Liver (tissue), 9 donors: ENCODE results near the gene LEMD2. TPM values are rescaled to one million over a fixed set of nuclear protein-coding genes. Genes with fewer than 3 reads are reported as not detected.
"Not testable (repeated sequence)": the region's sequence is repeated elsewhere in the genome, so short reads cannot be mapped to it uniquely, and the experiment has no call there.

ENCODE experiments used
- DNase-seq: peaks from one replicate; pipeline ENCODE4 v3.0.0-alpha.2; 2017; ENCODE audit warnings: low spot score
- H3K27ac ChIP-seq, 2 donors: one replicate each; pipeline ENCODE4 v1.7.0; 2013; ENCODE audit warnings: inconsistent platforms in 2 of 2, low read length in 2 of 2, control low read depth in 1 of 2, low read depth in 1 of 2, mild to moderate bottlenecking in 1 of 2
- H3K27me3 ChIP-seq, 4 donors: one replicate each; pipeline versions ENCODE4 v1.6.1 to v1.7.0; 2013; ENCODE audit warnings: low read length in 3 of 4, inconsistent platforms in 1 of 4, mild to moderate bottlenecking in 1 of 4, moderate library complexity in 1 of 4; ENCODE audit not compliant: control insufficient read depth in 4 of 4, insufficient read depth in 4 of 4
- H3K36me3 ChIP-seq, 4 donors: one replicate each; pipeline versions ENCODE4 v1.6.1 to v1.7.0; 2013; ENCODE audit warnings: low read length in 3 of 4, mild to moderate bottlenecking in 3 of 4, low read depth in 1 of 4, moderate library complexity in 1 of 4; ENCODE audit not compliant: control insufficient read depth in 4 of 4, insufficient read depth in 3 of 4
- H3K4me1 ChIP-seq, 4 donors: one replicate each; pipeline versions ENCODE4 v1.6.1 to v1.7.0; 2013; ENCODE audit warnings: low read length in 3 of 4, mild to moderate bottlenecking in 3 of 4, moderate library complexity in 1 of 4; ENCODE audit not compliant: control insufficient read depth in 4 of 4, insufficient read depth in 4 of 4
- H3K4me3 ChIP-seq, 3 donors: one replicate each; pipeline versions ENCODE4 v1.6.1 to v1.7.0; 2013; ENCODE audit warnings: low read length in 3 of 3, control low read depth in 1 of 3, low read depth in 1 of 3, mild to moderate bottlenecking in 1 of 3
- H3K9ac ChIP-seq, 2 donors: one replicate each; pipeline ENCODE4 v1.7.0; 2013; ENCODE audit warnings: low read length in 2 of 2, mild to moderate bottlenecking in 2 of 2, moderate library complexity in 2 of 2, control low read depth in 1 of 2, low read depth in 1 of 2
- H3K9me3 ChIP-seq, 4 donors: one replicate each; pipeline versions ENCODE4 v1.6.1 to v1.7.0; 2013; ENCODE audit warnings: low read length in 3 of 4; ENCODE audit not compliant: control insufficient read depth in 4 of 4
- ATF3 ChIP-seq: IDR thresholded peaks from 2 replicates; pipeline ENCODE4 v1.6.1; 2016; ENCODE audit warnings: antibody characterized with exemption
- CTCF ChIP-seq: fragments of 150-350 bp; IDR thresholded peaks from 2 replicates; pipeline ENCODE4 v1.5.1; 2017; ENCODE audit warnings: improper control_type of control experiment, low read depth, low read length; ENCODE audit not compliant: missing input control
- EGR1 ChIP-seq, 2 donors: IDR thresholded peaks; 2 replicates each; pipeline ENCODE4 v1.6.1; 2016 to 2018; ENCODE audit warnings: antibody characterized with exemption in 2 of 2, low read depth in 2 of 2
- FOXA2 ChIP-seq: IDR thresholded peaks from 2 replicates; pipeline ENCODE4 v1.6.1; 2016; ENCODE audit warnings: antibody characterized with exemption
- GABPA ChIP-seq, 2 donors: IDR thresholded peaks in 1 of 2; conservative IDR thresholded peaks in 1 of 2; 2 replicates each; pipeline ENCODE4 v1.6.1; 2016; ENCODE audit warnings: antibody characterized with exemption in 2 of 2, mild to moderate bottlenecking in 1 of 2, moderate library complexity in 1 of 2
- JUND ChIP-seq, 2 donors: IDR thresholded peaks; 2 replicates each; pipeline ENCODE4 v1.6.1; 2016; ENCODE audit warnings: antibody characterized with exemption in 2 of 2
- NR2F2 ChIP-seq: IDR thresholded peaks from 2 replicates; pipeline ENCODE4 v1.6.1; 2016; ENCODE audit warnings: antibody characterized with exemption
- RAD21 ChIP-seq, 2 donors: IDR thresholded peaks; 2 replicates each; pipeline ENCODE4 v1.6.1; 2016; ENCODE audit warnings: antibody characterized with exemption in 2 of 2, mild to moderate bottlenecking in 2 of 2
- REST ChIP-seq: IDR thresholded peaks from 2 replicates; pipeline ENCODE4 v1.6.1; 2016; ENCODE audit warnings: antibody characterized with exemption, mild to moderate bottlenecking
- RXRA ChIP-seq, 2 donors: IDR thresholded peaks; 2 replicates each; pipeline ENCODE4 v1.6.1; 2017 to 2018; ENCODE audit warnings: antibody characterized with exemption in 2 of 2, mild to moderate bottlenecking in 1 of 2
- TAF1 ChIP-seq: conservative IDR thresholded peaks from 2 replicates; pipeline ENCODE4 v1.6.1; 2016; ENCODE audit warnings: antibody characterized with exemption, mild to moderate bottlenecking
- YY1 ChIP-seq: IDR thresholded peaks from 2 replicates; pipeline ENCODE4 v1.6.1; 2016; ENCODE audit warnings: antibody characterized with exemption, mild to moderate bottlenecking
- ZBTB33 ChIP-seq: IDR thresholded peaks from 2 replicates; pipeline ENCODE4 v1.6.1; 2016; ENCODE audit warnings: antibody characterized with exemption
- WGBS: extraction: QIAGEN DNeasy Blood & Tissue Kit; methylation state at CpG from one replicate; pipeline ENCODE4 v1.1.7; 2013; 5-methylcytosine and 5-hydroxymethylcytosine counted together
- polyA plus RNA-seq, 2 donors: library from polyadenylated mRNA; stranded (reverse) in 1 of 2; unstranded in 1 of 2; fragments of 200-250 nt in 1 of 2; fragments of >200 nt in 1 of 2; fragmentation: Nextera tagmentation in 1 of 2; extraction: Ambion mirVana in 1 of 2; gene quantifications; one replicate each; pipeline versions ENCODE4 v1.2.1 to v1.2.3, GENCODE V29; 2013 to 2015
- total RNA-seq, 2 donors: library from RNA; depleted of rRNA; stranded (reverse); fragments of >200 nt; gene quantifications; one replicate each; pipeline ENCODE4 v1.2.3, GENCODE V29; 2014
- donor health status: healthy.
- donor health status: healthy.
- donor health status: healthy.
- donor health status: healthy.
- donor health status: healthy.

Gene LEMD2
- total and polyA plus RNA-seq, 4 donors = 6.5 to 23.1 (median 16.6) TPM

- no peaks in the 10 kb centered on the region for H3K4me1 ChIP-seq
- H3K27me3 ChIP-seq = no peaks in the 10 kb centered on the region
- DNase-seq = no peak
- no peak overlapping the region for H3K27ac ChIP-seq
- H3K9ac ChIP-seq = no peak overlapping the region
- peaks cover 0 to 6% (median 0%) of the 10 kb centered on the region in 4 donors for H3K9me3 ChIP-seq
- WGBS = 94% methylated on average over 6 of the region's 6 CpGs
- no peak for TF ChIP-seq CTCF
- H3K36me3 ChIP-seq = no peaks in the 10 kb centered on the region
- H3K4me3 ChIP-seq = no peak overlapping the region
Measured at GRCh38 chr6:33833599-33833998, 44.7 kb upstream of the LEMD2 start.

- not testable (repeated sequence) for H3K9me3 ChIP-seq, H3K36me3 ChIP-seq, DNase-seq, H3K27ac ChIP-seq, H3K4me3 ChIP-seq, H3K9ac ChIP-seq, H3K27me3 ChIP-seq, H3K4me1 ChIP-seq
- 96% methylated on average over 28 of the region's 32 CpGs for WGBS
Measured at GRCh38 chr6:33832831-33833230, 43.9 kb upstream of the LEMD2 start.

GRCh38 chr6:33831725-33832124 is 42.8 kb upstream of the LEMD2 start:
- not testable (repeated sequence) for H3K36me3 ChIP-seq, H3K4me1 ChIP-seq, H3K9me3 ChIP-seq, H3K4me3 ChIP-seq, H3K27ac ChIP-seq, DNase-seq, H3K27me3 ChIP-seq, H3K9ac ChIP-seq
- WGBS = 67% methylated on average over 4 of the region's 5 CpGs

- no peak for DNase-seq
- no peaks in the 10 kb centered on the region for H3K27me3 ChIP-seq
- H3K4me3 ChIP-seq = no peak overlapping the region
- no peaks in the 10 kb centered on the region for H3K4me1 ChIP-seq
- no peaks in the 10 kb centered on the region for H3K9me3 ChIP-seq
- H3K36me3 ChIP-seq = no peaks in the 10 kb centered on the region
- WGBS = 83% methylated on average over 21 of the region's 21 CpGs
- no peak for TF ChIP-seq ATF3
- no peak for TF ChIP-seq REST
- TF ChIP-seq JUND (IDR thresholded peaks at IDR 0.05) = no peak
- TF ChIP-seq ZBTB33 = no peak
- TF ChIP-seq GABPA (IDR thresholded peaks at IDR 0.05 in 1 of 2, conservative IDR thresholded peaks at IDR 0.05 in 1 of 2) = no peak
- TF ChIP-seq TAF1 = no peak
- no peak for TF ChIP-seq RXRA (IDR thresholded peaks at IDR 0.05)
- no peak for TF ChIP-seq CTCF
- TF ChIP-seq YY1 = no peak
- no peak for TF ChIP-seq EGR1 (IDR thresholded peaks at IDR 0.05; ENCODE audit: low read depth in 2 of 2)
- no peak for TF ChIP-seq FOXA2
- no peak for TF ChIP-seq RAD21 (IDR thresholded peaks at IDR 0.05)
- TF ChIP-seq NR2F2 = no peak
- H3K9ac ChIP-seq = no peak overlapping the region
- H3K27ac ChIP-seq = no peak overlapping the region
Measured at GRCh38 chr6:33830635-33831240, 41.8 kb upstream of the LEMD2 start.
